ENCODE results near the gene KCNK15.

The KCNK15 gene

DNA sequence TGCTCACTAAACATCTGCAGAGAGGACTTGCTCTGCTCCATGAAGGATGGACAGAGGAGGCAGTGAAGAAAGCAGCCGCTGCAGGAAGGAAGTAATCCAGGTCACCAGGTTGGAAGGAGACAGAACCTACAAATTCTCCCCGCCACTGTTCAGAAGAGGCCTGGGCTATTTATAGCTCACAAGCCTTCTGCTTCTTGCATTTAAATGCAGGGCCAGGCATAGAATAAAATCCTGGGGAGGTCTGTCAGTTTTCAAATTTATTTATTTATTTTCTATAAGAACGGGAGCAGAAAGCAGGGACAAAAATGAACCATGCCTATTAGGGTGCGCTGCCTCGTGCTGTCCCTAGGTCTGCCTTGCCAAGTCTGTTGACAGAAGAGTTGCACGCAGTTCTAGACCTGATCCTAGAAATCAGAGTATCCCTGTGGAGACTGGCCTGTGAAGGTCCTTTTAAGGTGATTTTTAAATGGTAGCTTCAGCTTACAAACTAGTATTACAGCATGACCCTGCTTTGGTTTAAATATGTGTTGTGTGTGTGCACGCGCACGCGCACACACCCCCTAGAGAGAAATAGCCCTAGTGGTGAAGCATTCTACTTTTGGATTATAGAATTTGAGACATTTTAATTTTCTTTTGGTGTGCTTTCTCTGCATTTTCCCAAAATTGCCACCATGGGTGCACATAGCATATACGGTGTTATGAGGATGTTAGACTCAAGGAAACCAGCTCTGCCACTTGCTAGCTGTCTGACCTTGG lies 45.2 kb downstream of the KCNK15 start:
- DNase-seq = no peak

DNA sequence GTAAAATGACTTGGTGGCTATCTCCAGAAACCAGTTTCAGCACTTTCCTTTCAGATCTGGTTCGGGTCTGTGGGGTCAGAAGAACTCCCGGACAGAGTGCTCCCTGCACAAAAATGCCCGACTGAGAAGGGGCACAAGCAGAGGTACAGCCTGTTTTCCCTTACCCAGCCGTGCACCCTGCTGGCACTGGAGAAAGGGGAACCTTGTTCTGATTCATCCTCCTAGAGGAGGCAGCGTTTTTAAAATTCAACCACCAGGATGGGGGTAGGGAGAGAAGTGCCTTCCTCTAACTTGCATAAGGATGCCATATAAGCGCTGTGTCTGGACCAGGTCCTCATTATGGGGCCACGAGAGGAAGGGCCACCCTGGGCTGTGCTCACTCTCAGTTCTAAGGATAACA lies 47.1 kb downstream of the KCNK15 start:
- DNase-seq = no peak

DNA sequence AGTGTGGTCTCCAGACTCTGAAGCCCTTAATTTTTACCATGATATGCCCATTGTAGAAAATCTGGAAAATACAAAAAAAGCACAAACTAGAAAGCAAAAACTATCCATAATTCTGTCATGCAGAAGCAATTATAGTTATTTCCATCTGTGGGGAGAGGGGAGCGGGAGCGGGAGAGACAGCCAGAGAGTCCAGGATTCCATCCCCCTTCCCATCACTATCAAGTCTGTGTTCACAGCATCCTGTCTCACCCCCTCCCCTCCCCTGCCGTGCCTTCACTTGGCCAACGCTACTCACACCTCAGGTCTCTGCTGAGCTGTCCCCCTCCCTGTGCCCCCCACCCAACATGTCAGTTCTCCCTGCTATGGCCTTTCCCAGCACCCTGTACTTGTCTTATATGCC lies 50.2 kb downstream of the KCNK15 start:
- no peak for DNase-seq

DNA sequence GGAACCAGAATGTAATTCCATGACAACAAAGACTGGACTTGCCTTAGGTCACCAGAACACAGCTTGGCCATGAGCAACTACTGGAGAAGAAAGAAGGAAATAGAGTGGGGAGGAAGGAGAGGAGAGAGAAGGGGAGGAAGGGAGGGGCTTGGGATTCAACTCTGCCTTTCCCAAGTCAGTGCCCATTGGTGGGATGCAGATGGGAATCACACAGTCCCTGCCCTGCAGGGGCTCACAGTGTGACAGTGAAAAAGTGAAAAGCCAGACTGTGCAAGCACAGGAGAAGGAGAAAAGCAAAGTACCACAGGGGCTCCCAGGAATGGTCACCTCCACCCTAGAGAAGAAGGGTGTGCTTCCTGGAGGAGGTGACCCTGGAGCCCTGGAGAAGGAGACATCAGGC lies 50.6 kb downstream of the KCNK15 start:
- no peak for DNase-seq

DNA sequence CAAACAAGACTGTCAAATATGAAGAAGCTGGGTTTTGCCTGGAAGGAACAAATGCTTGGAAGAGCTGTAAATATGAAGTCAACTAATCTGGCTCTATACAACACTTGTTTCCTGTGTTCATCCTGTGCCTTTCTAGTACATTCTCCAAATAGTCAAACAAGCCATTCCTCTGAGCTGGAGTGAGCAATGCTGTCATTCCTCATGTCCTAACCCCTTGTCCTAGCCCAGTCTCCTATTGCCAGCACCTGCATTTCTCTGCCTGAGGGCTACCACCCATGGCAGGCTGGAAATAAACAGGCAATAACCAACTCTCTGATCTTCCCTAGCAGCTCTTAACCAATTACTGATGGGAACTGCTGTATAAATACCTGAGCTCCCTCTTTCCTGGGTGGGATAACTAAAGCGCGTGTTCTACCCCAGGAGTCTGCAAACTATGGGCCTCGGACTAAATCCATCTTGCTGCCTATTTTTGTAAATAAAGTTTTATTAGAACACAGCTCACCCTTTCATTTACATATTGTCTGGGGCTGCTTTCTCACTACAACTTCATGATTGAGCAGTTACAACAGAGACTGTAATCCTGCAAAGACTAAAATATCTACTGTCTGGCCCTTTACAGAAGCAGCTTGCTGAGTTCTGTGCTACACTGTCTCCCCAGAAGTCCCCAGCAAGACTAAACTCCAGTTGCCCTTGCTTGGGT lies 51.2 kb downstream of the KCNK15 start:
- DNase-seq = no peak

DNA sequence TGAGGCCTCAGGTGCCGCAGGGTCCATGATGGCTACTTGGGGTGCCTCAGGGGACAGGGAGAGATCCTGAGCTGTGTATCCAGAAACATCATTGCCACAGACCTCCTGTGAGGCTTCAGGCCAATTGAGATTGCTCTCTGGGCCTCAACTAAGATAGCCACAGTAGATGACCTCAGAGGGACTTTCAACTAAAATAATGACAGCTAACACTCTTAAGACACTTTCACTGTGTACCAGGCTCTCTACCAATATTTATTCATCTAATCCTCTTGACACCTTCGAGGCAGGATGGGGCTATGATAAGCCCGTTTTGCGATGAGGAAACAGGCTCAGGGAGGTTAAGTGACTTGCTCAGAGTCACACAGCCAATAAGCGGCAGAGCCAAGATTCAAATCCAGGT lies 54.0 kb downstream of the KCNK15 start:
- DNase-seq = no peak

DNA sequence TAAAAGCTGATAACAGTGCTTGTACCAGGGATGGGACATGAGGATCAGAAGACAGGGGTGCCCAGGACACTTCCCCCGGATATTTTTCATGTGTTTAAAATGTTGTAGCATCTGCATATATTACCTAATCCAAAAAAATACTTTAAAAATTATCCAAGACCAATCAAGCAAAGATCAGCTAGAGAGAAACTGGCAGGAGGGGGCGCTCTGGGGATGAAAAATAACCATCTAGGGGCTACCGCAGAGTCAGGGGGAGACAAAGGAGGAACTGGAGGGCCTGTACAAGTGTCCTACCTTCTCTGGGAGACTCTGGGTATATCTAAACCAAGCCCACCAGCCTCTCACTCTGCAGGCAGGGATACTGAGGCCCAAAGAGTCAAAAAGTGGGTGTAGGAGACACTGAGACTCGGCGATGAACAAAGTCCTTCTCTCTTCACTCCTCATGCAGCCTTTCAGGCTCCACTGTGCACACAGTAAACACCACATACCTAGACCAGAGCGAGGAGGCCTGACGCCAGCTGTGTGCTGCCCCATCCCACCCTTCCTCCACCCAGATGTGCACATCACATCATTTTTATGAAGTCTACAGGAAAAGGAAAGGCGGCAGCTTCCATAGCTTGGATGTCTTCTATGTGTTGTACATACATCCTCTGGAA lies 54.9 kb downstream of the KCNK15 start:
- DNase-seq = no peak
